Inflammatory macrophage treated with lipopolysaccharide for 4 hours (primary cell): ENCODE measurements around the gene HHIPL1.
"Not testable (repeated sequence)": the region's sequence is repeated elsewhere in the genome, so short reads cannot be mapped to it uniquely, and the experiment has no call there.

Experiments used
- DNase-seq: peaks from one replicate; pipeline ENCODE4 v3.0.0-alpha.2; 2020

The HHIPL1 gene

DNA sequence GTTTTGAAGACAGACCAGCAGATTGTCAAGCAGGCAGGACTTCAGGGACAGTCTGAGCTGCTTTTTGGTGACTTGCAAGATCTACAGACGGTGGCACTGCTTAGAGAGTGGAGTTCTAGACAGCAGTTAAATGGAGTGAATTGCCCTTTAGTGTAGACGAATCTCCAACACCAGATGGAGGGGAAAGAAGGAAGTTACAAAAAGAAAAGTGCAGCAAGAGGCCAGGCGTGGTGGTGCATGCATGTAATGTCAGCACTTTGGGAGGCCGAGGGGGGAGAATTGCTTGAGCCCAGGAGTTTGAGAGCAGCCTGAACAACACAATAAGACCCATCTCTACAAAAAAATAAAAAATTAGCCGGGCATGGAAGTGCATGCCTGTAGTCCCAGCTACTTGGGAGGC, 8.4 kb upstream of the HHIPL1 start:
- DNase-seq: no peak

DNA sequence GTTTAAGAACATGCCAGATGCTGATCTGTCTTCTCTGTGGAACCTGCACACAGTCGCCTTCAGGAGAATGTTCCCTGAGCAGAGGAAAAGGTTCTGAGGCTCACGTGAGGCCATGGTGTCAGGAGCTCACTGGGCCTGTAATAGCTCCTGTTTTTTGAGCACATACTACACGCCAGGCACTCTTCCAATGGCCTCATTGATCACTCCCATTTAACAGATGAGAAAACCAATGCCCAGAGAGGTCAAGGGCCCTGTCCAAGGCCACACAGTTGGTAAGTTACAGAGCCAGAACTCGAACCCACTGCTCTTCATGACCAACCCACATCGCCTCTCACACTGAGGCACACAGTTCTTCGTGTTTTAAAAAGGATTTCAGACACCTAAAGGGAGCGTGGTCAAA, 7.3 kb upstream of the HHIPL1 start:
- DNase-seq: no peak

DNA sequence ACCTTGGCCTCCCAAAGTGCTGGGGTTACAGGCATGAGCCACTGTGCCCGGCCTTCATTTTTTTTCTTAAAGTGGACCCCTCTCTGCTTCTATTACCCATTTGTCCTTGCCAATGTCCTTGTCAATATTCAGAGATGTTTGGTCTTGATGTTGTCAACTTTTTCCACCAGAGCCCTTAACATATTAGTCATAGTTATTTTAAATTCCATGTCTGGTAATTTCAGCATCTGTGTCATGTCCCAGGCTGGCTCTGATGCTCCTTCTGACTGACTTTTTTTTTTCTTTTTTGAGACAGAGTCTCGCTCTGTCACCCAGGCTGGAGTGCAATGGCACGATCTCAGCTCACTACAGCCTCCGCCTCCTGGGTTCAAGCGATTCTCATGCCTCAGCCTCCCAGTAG, 2.2 kb upstream of the HHIPL1 start:
- not testable (repeated sequence) for DNase-seq

DNA sequence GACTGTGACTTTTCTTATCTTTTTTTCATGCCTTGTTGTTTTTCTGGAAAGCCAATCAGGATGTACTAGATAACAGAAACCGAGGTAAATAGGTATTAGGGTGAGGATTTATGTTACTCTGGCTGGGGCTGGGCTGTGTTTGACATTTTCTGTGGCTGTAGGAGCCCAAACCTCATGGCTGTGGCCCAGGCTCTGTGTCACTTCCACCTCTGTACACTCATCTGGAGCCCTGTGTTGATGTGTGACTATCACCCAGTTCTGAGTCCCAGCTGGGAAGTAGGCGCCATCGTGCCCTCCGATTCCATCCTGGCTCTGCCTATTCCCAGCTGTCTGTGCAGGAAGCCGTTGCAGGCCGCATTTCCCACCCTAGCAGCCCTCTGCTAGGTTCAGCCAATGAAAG, 1.6 kb upstream of the HHIPL1 start:
- DNase-seq: no peak

DNA sequence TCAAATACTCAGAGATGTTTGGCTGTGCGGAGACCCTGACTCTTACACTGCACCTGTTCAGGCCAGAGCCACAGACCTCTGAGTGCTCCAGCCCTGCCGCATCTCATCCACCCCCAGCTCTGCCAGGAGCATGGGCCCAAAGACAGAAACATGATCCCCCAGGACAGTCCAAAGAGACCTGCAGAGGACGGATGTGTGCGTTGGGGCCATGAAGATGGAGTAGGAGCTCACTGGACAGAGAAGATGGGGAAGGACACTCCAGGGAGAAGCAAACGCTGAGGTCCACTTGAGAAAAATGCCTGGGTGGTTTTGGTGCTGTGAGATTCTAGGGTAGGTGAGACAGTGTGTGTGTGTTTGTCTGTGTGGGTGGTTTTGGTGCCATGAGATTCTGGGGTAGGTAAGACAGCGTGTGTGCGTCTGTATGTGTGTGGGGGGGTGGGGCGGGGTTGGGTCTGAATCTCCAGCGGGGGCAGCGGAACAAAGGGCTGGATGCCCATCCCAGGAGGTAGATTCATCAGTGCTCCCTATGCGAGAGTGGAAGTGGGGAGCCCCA, 818 bp upstream of the HHIPL1 start:
- DNase-seq: no peak

DNA sequence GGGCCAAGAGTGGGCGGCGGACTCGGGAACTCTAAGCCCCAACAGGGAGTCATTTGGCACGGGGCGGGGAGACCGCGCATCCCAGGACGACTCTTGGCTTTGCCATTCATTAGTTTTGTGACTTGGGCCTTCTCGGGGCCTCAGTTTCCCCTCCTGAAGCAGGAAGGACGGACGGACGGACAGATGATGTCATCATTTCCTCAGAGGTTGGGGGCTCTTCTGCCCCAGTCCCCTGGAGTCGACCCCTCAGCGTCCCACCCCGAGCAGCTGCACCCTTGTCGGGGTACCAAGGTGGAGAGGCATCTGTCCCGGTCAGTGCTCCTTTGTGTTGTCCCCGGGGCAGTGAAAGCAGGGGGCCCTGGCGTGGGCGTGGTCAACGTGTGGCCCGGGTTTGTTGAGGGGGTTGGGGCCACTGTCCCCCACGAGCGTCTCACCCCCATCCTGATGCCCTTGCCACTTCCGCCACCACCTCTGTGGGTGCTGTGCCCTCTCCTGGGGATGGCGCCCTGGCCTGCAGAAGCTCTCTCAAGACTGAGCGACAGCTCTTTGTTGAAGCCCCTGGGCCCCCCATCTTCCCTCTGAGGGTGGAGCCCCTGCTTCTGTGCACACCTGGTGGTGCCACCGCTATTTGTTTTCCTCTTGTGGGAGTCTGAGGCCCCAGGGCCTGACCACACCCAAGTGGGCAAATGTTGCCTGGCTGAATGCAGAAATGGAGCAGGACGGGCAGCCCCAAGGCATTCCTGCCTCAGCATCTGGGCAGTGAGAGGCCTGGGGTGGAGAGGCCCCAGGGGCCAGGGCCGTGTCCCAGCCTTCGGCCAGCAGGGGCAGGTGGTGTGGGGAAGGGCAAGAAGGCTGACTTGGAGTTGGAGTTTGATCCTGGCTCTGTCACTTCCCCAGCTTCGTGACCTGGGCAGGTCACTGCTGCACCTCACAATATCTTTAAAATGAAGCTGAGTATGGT, 896 bp downstream of the HHIPL1 start:
- no peak for DNase-seq

DNA sequence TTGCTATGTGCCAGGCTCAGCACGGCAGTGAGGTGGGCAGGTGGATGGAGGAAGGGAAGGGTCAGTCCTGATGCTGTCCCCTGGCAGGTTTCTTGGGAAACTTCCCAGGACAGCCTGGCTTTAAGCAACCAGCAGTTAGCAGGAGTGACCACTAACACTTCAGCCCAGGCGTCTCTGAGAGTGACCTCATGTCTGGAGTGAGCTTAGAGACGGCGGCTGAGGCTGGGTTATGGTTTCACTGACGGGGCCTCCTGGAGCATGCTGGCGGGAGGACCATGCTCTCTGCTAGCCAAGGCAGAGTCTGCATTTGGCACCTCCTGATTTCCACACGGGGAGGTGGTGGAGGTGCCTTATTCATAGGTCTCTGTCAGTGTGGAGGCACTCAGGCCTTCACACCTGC, 2.5 kb downstream of the HHIPL1 start:
- no peak for DNase-seq

DNA sequence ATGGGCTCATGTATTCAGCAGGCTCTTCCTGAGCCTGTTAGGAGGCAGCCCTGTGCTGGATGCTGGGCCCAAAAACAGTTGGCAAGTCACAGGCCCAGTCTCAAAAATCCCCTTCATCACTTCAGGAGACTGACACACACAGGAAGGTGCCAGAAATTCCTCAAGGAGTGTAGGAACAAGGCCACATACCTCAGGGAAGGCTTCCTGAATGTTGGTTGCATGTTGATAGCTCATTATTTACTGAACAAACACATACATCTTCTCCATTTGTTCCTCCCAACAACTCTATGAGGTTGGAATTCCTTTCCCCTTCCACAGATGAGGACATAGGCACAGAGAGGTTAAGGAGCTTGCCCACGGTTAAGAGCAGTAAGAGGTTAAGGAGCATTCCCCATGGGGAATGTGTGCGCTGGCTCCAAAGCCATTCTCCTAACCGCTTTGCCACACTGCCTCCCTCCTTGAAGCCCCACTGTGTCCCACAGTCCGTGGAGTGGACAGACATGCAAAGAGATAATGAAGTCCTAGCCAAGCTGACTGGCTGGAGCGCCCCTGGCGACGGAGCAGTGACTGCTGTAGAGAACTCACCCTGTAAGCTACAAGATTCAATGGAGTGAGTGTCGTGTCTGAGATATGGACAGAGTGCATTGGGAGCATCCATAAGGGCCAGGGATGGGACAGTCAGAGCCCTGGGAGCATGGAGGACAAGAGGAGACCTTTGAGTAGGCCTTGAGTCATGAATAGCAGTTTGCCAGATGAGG, 3.3 kb downstream of the HHIPL1 start:
- DNase-seq: no peak

DNA sequence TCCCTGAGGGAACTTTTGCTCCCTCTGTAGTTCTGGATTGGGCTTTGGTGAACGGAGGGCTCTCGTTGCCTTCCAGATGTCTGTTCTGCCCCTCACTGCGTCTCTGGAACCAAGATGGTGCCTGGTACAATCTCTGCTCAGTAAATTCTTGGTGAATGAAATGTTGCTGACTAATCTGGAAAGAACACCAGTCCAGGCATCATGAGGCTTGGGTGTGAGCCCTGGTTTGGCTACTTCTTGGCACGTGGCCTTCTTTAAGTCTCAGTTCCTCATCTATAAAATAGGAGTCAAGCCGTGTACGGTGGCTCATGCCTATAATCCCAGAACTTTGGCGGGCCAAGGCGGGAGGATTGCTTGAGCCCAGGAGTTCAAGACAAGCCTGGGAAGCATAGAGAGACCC, 4.3 kb downstream of the HHIPL1 start:
- DNase-seq: no peak

DNA sequence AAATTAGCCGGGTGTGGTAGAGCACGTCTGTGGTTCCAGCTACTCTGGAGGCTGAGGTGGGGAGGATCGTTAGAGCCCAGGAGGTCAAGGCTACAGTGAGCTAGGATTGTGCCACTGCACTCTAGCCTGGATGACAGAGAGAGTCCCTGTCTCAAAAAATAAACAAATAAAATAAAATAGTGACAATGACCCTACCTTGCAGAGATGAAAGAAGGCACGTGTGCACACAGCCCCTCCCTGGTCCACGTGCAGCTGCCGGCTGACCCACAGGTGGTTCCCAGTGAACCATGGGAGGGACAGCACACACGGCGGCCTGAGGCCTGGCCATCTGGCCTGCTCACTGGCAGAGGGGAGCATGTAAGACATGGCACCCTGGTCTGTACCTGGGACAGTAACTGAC, 4.7 kb downstream of the HHIPL1 start:
- DNase-seq: no peak

DNA sequence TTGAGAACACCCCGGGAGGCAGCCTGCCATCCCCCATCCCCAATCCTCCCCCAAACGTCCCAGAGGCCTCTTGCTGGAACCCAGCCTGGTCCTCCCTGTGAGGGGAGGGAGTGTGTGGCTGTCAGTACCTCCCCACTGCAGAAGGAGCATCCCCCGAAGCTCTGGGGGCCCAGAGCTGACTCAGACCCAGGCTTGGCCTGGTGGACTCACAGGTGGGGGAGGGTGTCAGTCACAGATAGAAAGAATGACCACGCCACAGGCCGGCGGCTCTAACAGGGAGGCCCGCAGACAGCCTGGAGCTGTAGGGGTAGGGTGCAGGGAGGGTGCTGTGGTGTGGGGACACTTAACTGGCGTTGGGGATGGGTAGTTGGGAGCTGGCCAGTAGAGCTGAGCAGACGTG, 5.3 kb downstream of the HHIPL1 start:
- no peak for DNase-seq

DNA sequence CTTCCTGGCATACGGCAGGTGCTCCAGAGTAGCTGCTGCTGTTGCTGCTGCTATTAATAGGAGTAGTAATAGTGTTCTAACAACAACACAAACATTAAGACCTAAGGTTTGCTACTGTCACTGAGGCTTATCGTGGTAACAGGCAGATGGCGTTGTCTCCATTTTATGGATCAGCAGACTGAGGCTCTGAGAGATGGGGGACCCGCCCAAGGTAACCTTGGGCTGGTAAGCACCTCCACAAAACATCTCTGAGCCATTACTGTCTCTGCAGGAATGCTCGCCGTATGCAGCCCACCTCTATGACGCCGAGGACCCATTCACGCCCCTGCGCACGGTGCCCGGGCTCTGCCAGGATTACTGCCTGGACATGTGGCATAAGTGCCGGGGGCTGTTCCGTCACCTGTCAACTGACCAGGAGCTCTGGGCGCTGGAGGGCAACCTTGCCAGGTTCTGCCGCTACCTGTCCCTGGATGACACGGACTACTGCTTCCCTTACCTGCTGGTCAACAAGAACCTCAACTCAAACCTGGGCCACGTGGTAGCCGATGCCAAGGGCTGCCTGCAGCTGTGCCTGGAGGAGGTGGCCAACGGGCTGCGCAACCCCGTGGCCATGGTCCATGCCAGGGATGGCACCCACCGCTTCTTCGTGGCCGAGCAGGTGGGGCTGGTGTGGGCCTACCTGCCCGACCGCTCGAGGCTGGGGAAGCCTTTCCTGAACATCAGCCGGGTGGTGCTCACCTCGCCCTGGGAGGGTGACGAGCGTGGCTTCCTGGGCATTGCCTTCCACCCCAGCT, 7.2 kb downstream of the HHIPL1 start:
- DNase-seq: no peak

DNA sequence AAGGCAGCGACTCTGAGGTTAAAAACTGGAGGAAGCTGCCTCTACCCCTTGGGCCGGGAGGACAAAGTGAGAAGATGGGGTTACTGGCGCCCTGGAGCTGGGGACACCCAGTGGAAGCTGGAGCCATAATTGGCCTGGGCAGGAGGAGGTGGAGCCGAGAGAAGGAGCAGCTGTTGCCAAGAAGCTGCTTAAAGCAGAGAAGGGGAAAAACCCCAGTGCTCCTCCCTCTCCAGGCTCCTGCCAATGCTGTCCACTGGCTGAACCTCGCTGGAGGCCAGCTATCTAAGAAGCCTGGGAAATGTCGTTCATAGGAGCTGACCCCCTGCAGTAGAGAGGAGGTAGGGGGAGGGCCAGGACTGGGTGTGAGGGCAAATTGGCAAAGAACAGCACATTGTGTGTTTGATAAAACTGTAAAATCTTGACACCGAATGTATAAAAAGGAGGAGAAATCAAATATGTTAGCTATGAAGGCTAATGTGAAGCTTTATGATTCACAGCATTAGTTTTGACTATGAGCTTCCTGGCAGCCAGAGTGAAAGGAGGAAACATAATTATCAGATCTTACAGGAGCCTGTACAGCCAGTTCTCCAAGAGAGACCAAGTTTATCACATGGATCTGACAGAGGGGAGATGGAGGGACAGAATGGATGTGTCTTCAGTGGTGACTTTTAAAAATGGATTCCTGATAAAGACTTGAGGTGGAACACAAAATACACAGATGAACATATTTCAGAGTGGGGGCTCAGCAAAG, 9.5 kb downstream of the HHIPL1 start:
- no peak for DNase-seq

DNA sequence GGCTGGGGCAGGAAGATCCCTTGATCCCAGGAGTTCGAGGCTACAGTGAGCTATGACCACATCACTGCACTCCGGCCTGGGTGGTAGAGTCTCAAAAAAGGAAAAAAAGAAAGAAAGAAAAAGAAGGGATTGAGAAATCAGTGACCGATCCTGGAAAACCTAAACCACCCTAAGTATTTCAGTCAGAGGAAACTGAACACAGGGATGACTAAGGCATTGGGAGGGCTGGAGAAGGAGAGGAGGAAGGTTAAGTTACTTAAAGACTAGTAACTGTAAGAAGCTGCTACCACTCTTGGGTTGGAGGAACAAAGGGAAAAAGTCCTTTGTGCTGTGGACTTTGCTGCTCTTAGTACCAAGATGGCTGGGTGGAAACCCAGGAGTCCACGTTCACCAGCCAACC, 10.6 kb downstream of the HHIPL1 start:
- DNase-seq: no peak

DNA sequence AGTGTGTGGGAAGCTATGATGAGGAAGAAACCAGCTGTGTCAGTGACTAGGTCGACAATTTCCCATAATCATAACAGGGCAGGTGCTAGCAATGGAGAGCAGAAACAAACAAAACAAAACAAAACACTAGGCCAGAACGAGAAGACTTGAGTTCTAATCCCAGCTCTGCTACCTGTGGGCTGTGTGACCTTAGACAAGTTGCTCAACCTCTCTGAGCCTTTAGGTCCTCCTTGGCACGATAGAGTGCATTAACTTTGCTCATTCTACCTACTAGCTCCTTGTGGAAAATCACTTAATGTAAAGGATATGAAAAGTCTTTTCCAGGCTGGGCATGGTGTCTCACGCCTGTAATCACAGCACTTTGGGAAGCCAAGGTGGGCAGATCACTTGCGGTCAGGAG, 11.2 kb downstream of the HHIPL1 start:
- DNase-seq: no peak

DNA sequence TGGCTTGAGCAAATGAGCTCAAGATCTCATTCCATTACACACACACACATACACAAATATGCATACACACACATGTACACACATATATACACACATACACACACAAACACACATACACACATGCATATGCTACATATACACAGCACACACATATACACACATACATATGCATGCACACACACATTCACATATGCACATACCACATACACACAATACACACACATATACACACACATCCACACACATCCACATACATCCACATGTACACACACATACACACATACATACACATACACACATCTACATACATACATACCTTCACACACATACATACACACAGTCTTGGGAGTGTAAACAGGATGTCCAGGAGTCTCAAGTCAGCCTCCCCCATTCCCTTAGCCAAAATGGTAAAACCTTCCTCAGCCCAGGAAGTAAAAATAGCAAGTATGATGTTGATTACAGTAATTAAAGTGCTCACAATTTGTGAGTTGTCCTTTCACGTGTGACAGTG, 12.8 kb downstream of the HHIPL1 start:
- no peak for DNase-seq

DNA sequence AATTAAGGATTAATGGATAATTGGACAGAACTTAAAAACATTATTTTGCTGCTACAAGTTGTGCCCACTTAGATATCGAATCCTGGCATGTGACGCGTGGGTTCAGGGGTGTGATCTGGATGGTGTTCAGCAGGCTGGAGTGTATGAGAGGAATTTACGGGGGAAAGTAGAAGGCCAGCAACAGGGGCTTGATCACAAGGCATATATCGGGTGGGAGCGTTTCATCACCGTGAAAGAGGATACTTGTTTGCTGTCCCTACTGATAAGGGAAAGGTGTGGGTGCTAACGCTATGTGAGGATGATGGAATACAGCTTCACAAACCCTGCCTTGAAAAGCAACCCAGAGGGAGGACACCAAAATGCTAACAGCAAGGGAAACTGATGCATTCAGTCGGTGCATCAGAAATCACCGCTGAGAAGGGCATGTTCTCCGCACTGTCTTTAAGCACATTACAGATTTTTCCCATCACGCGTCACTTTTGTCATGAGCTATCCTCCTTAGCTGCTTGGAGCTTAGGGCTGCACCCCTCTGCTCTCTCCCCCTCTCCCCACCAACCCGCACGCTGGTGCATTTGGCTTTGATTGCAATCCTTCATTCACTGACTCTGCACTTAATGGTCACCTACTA, 13.4 kb downstream of the HHIPL1 start:
- DNase-seq: no peak

DNA sequence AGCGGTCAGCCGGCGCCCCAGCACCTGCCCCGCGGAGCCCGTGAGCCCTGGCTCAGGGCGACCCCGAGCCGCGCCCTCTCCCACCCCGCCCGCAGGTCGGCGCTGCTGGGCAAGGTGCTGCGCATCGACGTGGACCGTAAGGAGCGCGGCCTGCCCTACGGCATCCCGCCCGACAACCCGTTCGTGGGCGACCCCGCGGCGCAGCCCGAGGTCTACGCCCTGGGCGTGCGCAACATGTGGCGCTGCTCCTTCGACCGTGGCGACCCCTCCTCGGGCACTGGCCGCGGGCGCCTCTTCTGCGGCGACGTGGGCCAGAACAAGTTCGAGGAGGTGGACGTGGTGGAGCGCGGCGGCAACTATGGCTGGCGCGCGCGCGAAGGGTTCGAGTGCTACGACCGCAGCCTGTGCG, 14.4 kb downstream of the HHIPL1 start:
- no peak for DNase-seq

DNA sequence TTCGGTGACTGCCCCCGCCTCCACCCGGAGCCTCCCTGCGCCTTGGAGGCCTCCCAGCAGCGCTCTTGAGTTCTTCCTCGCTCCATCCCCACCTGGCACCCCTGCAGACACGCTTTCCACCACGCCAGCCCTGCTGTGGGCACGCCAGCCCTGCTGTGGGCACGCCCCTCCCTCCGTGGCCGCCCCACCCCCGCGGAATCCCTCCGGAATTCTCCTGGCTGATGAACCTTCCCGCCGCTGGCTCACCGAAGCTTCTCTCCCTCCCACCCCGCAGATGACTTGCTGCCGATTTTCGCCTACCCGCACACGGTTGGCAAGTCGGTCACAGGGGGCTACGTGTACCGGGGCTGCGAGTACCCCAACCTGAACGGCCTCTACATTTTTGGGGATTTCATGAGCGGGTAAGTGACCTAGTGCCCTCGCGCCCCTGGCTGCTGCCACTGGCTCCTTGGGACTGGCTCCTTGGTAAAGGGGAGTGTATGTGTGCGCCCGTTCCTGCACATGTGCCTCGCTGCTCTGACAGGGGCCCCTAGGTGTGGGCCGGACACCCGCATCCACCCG, 15.2 kb downstream of the HHIPL1 start:
- DNase-seq: no peak

DNA sequence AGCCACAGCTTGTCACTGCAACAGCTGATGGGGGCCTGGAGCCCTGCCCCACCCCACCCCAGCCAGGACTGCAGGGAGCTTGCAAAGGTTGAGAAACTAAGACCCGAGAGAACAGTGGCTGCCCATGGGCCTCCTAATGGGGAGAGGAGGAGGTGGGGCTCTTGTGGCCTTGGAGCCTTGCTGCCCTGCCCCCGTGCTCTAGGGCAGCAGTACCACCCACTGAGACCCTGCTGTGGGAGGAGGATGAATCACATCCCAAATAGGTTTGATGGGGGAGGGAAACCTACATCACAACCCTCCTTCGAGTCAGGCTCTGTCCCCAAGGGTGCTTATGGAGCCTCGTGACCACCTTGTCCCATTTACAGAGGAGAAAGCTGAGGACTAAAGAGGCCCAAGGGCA, 15.9 kb downstream of the HHIPL1 start:
- DNase-seq: no peak

DNA sequence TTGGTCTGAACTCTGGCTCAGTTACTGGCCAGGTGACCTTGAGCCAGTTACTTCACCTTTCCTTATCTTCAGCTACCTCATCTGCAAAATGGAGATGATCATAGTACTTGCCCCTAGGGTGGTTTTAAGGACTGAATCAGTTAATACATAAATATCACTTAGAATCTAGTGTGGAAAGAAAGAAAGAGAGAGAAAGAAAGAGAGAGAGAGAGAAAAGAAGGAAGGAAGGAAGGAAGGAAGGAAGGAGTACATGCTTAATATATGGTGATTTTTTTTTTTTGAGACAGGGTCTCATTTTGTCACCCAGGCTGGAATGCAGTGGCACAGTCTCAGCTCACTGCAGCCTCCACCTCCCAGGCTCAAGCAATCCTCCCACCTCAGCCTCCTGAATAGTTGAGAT, 16.3 kb downstream of the HHIPL1 start:
- DNase-seq: not testable (repeated sequence)
